ENCODE data around the gene MYEF2. TPM values are rescaled to one million over a fixed set of nuclear protein-coding genes. Genes with fewer than 3 reads are reported as not detected.

MYEF2 gene
- total and polyA plus RNA-seq, 4 donors: 0.07 to 1.2 (median 0.33) TPM

GRCh38 chr15:48222627-48223026 lies 44.5 kb upstream of the MYEF2 start:
- DNase-seq (ENCODE audit: low spot score): no peak
- no peaks in the 10 kb centered on the region for H3K9me3 ChIP-seq (ENCODE audit: control insufficient read depth in 4 of 4, low read length in 3 of 4)
- H3K4me1 ChIP-seq (ENCODE audit: control insufficient read depth in 4 of 4, insufficient read depth in 4 of 4, low read length in 3 of 4): no peaks in the 10 kb centered on the region
- no peaks in the 10 kb centered on the region for H3K36me3 ChIP-seq (ENCODE audit: control insufficient read depth in 4 of 4, insufficient read depth in 3 of 4, low read depth in 1 of 4, low read length in 3 of 4)
- 34% methylated on average over 1 of the region's 1 CpG for WGBS
- no peak for TF ChIP-seq YY1 (IDR thresholded peaks at IDR 0.05)
- TF ChIP-seq TAF1 (conservative IDR thresholded peaks at IDR 0.05): no peak
- no peak for TF ChIP-seq GABPA (IDR thresholded peaks at IDR 0.05 in 1 of 2, conservative IDR thresholded peaks at IDR 0.05 in 1 of 2)
- no peak for TF ChIP-seq HNF4G (IDR thresholded peaks at IDR 0.05)
- no peak for TF ChIP-seq EGR1 (IDR thresholded peaks at IDR 0.05; ENCODE audit: low read depth in 2 of 2)
- TF ChIP-seq HNF4A (conservative IDR thresholded peaks at IDR 0.05): no peak
- TF ChIP-seq NR2F2 (IDR thresholded peaks at IDR 0.05): no peak
- no peak for TF ChIP-seq CTCF (IDR thresholded peaks at IDR 0.05; ENCODE audit: low read depth, low read length, missing input control)
- no peak for TF ChIP-seq ATF3 (IDR thresholded peaks at IDR 0.05)
- no peak for TF ChIP-seq RXRA (IDR thresholded peaks at IDR 0.05)
- TF ChIP-seq FOXA2 (IDR thresholded peaks at IDR 0.05): no peak
- TF ChIP-seq MAX (IDR thresholded peaks at IDR 0.05): no peak
- TF ChIP-seq RAD21 (IDR thresholded peaks at IDR 0.05): no peak
- TF ChIP-seq JUND (IDR thresholded peaks at IDR 0.05): no peak
- TF ChIP-seq, protein P1, sequence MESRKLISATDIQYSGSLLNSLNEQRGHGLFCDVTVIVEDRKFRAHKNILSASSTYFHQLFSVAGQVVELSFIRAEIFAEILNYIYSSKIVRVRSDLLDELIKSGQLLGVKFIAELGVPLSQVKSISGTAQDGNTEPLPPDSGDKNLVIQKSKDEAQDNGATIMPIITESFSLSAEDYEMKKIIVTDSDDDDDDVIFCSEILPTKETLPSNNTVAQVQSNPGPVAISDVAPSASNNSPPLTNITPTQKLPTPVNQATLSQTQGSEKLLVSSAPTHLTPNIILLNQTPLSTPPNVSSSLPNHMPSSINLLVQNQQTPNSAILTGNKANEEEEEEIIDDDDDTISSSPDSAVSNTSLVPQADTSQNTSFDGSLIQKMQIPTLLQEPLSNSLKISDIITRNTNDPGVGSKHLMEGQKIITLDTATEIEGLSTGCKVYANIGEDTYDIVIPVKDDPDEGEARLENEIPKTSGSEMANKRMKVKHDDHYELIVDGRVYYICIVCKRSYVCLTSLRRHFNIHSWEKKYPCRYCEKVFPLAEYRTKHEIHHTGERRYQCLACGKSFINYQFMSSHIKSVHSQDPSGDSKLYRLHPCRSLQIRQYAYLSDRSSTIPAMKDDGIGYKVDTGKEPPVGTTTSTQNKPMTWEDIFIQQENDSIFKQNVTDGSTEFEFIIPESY (IDR thresholded peaks at IDR 0.05): no peak
- no peak for TF ChIP-seq FOXA1 (IDR thresholded peaks at IDR 0.05)
- TF ChIP-seq, protein P2, sequence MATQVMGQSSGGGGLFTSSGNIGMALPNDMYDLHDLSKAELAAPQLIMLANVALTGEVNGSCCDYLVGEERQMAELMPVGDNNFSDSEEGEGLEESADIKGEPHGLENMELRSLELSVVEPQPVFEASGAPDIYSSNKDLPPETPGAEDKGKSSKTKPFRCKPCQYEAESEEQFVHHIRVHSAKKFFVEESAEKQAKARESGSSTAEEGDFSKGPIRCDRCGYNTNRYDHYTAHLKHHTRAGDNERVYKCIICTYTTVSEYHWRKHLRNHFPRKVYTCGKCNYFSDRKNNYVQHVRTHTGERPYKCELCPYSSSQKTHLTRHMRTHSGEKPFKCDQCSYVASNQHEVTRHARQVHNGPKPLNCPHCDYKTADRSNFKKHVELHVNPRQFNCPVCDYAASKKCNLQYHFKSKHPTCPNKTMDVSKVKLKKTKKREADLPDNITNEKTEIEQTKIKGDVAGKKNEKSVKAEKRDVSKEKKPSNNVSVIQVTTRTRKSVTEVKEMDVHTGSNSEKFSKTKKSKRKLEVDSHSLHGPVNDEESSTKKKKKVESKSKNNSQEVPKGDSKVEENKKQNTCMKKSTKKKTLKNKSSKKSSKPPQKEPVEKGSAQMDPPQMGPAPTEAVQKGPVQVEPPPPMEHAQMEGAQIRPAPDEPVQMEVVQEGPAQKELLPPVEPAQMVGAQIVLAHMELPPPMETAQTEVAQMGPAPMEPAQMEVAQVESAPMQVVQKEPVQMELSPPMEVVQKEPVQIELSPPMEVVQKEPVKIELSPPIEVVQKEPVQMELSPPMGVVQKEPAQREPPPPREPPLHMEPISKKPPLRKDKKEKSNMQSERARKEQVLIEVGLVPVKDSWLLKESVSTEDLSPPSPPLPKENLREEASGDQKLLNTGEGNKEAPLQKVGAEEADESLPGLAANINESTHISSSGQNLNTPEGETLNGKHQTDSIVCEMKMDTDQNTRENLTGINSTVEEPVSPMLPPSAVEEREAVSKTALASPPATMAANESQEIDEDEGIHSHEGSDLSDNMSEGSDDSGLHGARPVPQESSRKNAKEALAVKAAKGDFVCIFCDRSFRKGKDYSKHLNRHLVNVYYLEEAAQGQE (IDR thresholded peaks at IDR 0.05): no peak
- no peak for TF ChIP-seq SP1 (IDR thresholded peaks at IDR 0.05)
- H3K27ac ChIP-seq (ENCODE audit: low read depth in 1 of 2, low read length in 2 of 2): no peak overlapping the region
- no peak overlapping the region for H3K4me3 ChIP-seq (ENCODE audit: low read depth in 1 of 3, low read length in 3 of 3)
- peaks cover 0 to 3% (median 0%) of the 10 kb centered on the region in 4 donors for H3K27me3 ChIP-seq (ENCODE audit: control insufficient read depth in 4 of 4, insufficient read depth in 4 of 4, low read length in 3 of 4)
- no peak overlapping the region for H3K9ac ChIP-seq (ENCODE audit: low read depth in 1 of 2, low read length in 2 of 2)

Data from liver (tissue), 9 donors.